Measurements from ENCODE around the gene PLEKHN1. TPM values are rescaled to one million over a fixed set of nuclear protein-coding genes. Genes with fewer than 3 reads are reported as not detected.

The PLEKHN1 gene
- total RNA-seq, 1 donor from 2014 or later: 1.6 TPM

DNA sequence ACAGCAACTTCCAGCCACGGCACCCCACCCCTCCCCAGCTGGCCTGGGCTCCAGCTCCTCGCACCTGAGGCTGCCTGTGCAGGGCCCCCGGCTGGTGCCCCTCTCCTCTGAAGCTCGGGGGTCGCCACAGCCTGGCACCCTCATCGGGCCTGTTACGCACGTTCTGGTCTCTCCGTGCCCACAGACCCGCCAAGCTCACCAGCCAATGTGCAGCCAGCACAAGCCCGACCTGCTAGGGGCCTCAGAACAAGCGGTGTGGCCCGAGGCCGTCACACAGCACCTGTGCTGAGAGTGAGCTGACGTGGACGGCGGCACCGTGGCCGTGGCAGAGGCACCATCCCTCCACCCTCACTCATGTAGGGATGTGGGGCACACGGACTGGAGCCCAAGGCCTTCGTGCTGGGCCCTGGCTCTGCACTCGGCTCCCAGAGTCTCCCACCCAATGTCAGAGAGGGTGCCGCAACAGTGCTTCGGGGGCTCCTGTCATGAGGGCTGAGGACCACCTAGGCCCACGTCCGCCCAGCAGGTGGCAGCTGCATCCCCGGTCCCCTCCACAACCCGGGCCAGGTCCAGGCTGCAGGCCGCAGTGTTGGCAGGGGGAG is 46.9 kb upstream of the PLEKHN1 start:
- H3K27me3 ChIP-seq (ENCODE audit: control insufficient read depth, insufficient read depth, low read length): peaks cover 69% of the 10 kb centered on the region
- TF ChIP-seq, protein P1, sequence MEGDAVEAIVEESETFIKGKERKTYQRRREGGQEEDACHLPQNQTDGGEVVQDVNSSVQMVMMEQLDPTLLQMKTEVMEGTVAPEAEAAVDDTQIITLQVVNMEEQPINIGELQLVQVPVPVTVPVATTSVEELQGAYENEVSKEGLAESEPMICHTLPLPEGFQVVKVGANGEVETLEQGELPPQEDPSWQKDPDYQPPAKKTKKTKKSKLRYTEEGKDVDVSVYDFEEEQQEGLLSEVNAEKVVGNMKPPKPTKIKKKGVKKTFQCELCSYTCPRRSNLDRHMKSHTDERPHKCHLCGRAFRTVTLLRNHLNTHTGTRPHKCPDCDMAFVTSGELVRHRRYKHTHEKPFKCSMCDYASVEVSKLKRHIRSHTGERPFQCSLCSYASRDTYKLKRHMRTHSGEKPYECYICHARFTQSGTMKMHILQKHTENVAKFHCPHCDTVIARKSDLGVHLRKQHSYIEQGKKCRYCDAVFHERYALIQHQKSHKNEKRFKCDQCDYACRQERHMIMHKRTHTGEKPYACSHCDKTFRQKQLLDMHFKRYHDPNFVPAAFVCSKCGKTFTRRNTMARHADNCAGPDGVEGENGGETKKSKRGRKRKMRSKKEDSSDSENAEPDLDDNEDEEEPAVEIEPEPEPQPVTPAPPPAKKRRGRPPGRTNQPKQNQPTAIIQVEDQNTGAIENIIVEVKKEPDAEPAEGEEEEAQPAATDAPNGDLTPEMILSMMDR (IDR thresholded peaks at IDR 0.05; ENCODE audit: insufficient read depth, low read length, severe bottlenecking): no peak
- H3K36me3 ChIP-seq (ENCODE audit: control insufficient read depth, insufficient read depth, low read length): no peaks in the 10 kb centered on the region
- DNase-seq (ENCODE audit: low read depth) (no peak), FAIRE-seq (no peak)
- no peak overlapping the region for H3K4me3 ChIP-seq (ENCODE audit: low read depth, low read length)

DNA sequence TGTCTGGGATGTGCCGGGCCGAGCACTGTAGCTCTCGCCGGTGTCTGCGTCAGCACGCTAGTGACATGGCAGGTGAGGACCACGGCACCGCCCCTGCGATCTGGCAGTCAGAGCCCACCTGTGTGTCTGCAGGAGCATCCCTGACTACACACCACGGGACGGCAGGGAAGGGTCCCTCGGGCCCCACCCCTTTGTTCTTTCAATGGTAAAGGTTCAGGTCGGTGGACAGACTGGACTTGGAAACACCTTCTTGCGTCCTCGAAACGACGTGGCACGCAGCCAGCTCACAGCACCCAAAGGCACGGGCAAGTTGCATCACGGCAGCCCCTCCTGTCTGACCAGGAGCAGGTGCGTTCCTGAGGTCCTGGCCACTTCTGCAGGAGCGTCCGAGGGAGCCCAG is 46.3 kb upstream of the PLEKHN1 start:
- FAIRE-seq (no peak), DNase-seq (ENCODE audit: low read depth) (no peak)
- TF ChIP-seq, protein P1 (IDR thresholded peaks at IDR 0.05; ENCODE audit: insufficient read depth, low read length, severe bottlenecking): no peak

DNA sequence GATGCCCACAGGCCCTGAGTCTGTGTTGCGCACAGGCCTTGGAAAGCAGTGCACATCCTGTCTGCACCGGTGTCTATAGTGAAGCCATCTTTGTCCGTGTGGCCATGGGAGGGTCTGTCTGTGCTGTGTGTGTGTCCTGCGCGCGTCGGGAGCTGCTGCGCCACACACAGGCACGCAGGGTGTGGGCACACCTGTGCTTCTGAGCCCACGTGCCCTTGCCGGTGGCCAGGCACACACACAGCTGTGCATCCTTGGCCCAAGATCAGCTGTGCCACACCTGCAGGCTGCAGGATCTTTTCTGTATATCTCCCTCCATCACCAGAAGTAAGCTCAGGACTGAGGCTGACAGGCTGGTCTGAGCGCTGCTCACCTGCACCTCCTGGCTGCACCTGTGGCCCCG is 45.8 kb upstream of the PLEKHN1 start:
- no peak for FAIRE-seq
- TF ChIP-seq, protein P1 (IDR thresholded peaks at IDR 0.05; ENCODE audit: insufficient read depth, low read length, severe bottlenecking): no peak
- no peak for DNase-seq (ENCODE audit: low read depth)
- H3K36me3 ChIP-seq (ENCODE audit: control insufficient read depth, insufficient read depth, low read length): no peaks in the 10 kb centered on the region
- H3K27me3 ChIP-seq (ENCODE audit: control insufficient read depth, insufficient read depth, low read length): peaks cover 70% of the 10 kb centered on the region
- H3K4me3 ChIP-seq (ENCODE audit: low read depth, low read length): no peak overlapping the region

More for the DNA sequence above, 46.3 kb upstream of the PLEKHN1 start:
- H3K27me3 ChIP-seq (ENCODE audit: control insufficient read depth, insufficient read depth, low read length): peaks cover 68% of the 10 kb centered on the region
- no peak overlapping the region for H3K4me3 ChIP-seq (ENCODE audit: low read depth, low read length)
- no peaks in the 10 kb centered on the region for H3K36me3 ChIP-seq (ENCODE audit: control insufficient read depth, insufficient read depth, low read length)

DNA sequence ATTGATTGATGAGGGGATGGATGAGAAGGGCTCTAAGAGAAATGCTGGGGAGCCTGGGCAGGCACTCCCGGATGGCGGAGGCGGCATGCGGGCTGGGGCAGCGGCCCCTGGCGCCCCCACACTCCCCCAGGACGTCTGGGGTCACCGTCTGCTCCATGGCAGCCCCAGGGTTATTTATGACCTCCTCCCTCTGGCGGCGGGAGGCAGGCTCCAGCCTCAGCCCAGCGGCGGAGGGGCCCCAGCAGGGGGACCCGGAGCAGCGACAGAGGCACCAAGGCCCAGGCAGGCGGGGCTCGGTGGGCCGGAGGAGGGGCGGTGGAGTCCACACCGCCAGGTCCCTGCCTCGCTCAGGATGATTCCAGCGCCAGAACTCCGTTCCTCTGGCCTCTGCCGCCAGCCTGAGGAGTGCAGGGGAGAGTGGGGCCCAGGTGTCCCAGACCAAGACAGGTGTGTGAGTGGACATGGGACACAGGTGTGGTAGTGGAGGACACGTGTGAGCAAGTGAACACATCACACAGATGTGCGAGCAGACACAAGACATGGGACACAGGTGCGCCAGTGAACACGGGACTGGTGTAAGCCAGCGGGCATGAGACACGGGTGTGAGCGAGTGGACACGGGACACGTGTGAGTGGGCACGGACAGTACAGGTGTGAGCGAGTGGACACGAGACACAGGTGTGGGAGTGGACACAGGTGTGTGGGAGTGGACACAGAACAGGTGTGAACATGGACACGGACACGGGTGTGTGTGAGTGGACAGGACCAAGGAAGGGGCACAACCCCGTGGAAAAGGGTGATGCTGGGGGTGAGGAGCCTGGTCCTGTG is 45.1 kb upstream of the PLEKHN1 start:
- FAIRE-seq (no peak), DNase-seq (ENCODE audit: low read depth) (peak; percentile 28)
- Histone ChIP-seq H3K27me3 (ENCODE audit: control insufficient read depth, insufficient read depth, low read length) (peaks cover 66% of the 10 kb centered on the region), H3K4me3 (ENCODE audit: low read depth, low read length) (no peak overlapping the region), H3K36me3 (ENCODE audit: control insufficient read depth, insufficient read depth, low read length) (no peaks in the 10 kb centered on the region)
- TF ChIP-seq, protein P1 (IDR thresholded peaks at IDR 0.05; ENCODE audit: insufficient read depth, low read length, severe bottlenecking): peak; percentile 62

DNA sequence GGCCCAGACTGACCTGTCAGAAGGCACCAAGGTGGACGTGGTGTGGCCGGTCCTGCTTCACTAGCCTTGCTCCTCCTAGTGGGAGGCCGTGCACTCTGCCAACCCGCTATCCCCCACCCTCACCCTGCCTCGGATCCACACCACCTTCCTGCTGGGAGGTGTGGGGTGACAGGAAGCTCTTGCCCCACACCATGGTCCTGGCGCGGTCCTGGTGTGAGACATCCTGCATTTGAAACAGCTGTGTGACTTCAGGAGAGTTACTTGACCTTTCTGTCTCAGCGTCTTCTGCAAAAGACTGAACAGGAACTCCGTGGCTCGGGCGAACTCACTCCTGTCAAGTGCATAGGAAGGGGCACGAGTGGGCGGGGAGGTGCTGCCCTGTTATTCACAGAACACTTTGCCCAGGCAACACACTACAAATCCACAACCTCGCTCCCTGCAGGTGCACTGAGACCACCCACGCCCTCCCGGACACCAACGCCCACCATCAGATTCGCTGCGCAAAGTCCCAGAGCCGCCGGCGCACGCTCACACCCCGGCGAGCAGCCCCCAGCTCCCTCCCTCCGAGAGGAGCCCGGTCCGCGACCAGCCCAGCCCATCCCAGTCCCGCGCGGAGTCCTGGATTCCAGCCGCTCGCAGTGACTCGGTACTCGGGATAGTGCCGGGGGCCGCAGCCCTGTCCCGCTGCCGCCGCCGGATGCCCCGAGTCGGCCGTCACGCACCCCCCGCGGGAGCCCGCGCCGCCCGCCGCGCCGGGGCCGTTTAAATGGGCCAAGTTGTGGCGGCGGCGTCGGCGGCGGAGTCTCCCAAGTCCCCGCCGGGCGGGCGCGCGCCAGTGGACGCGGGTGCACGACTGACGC is 42.9 kb upstream of the PLEKHN1 start, which contains the start of gene SAMD11:
SAMD11 (plus strand) TSS at position 793 of the 860 bp plus-strand sequence. CDS start 509 bp downstream, outside the sequence.
- Histone ChIP-seq H3K27me3 (ENCODE audit: control insufficient read depth, insufficient read depth, low read length) (peaks cover 64% of the 10 kb centered on the region), H3K4me3 (ENCODE audit: low read depth, low read length) (peak within 1 kb of the TSS; percentile 29), H3K36me3 (ENCODE audit: control insufficient read depth, insufficient read depth, low read length) (no peaks in the 10 kb centered on the region)
- FAIRE-seq (no peak), DNase-seq (ENCODE audit: low read depth) (no peak)
- TF ChIP-seq, protein P1 (IDR thresholded peaks at IDR 0.05; ENCODE audit: insufficient read depth, low read length, severe bottlenecking): no peak

Measured in bronchial epithelial cell (primary cell).